Thoracic aorta (tissue), 2 donors: ENCODE measurements around the gene G6PC2. TPM values are rescaled to one million over a fixed set of nuclear protein-coding genes. Genes with fewer than 3 reads are reported as not detected.

ENCODE experiments used
- ATAC-seq: fragments of 150-250 bp; one replicate; pipeline ENCODE4 v1.8.0; 2017; ENCODE audit warnings: low read depth; ENCODE audit not compliant: insufficient number of reproducible peaks, low FRiP score
- DNase-seq: peaks from one replicate; pipeline ENCODE4 v3.0.0-alpha.2; 2020; ENCODE audit warnings: low spot score
- H3K27ac ChIP-seq, 2 donors: fragments of 200-600 bp; sonication (generic); 1 replicate in 1 of 2; 2 replicates in 1 of 2; pipeline ENCODE4 v1.5.1; 2016; ENCODE audit warnings: mild to moderate bottlenecking in 2 of 2, moderate library complexity in 2 of 2
- H3K27me3 ChIP-seq: fragments of 200-600 bp; sonication (generic); replicated peaks from 2 replicates; pipeline ENCODE4 v1.6.0; 2016; ENCODE audit warnings: mild to moderate bottlenecking; ENCODE audit not compliant: insufficient read depth
- H3K36me3 ChIP-seq: fragments of 200-600 bp; sonication (generic); one replicate; pipeline ENCODE4 v1.5.1; 2016
- H3K4me1 ChIP-seq, 2 donors: fragments of 200-600 bp; sonication (generic); 1 replicate in 1 of 2; 2 replicates in 1 of 2; pipeline versions ENCODE4 v1.5.1 to v1.6.0; 2016; ENCODE audit warnings: low read depth in 2 of 2, mild to moderate bottlenecking in 1 of 2; ENCODE audit not compliant: control insufficient read depth in 1 of 2
- H3K4me3 ChIP-seq: fragments of 200-600 bp; sonication (generic); 2 replicates; pipeline ENCODE4 v1.5.1; 2016; ENCODE audit warnings: mild to moderate bottlenecking
- H3K9me3 ChIP-seq: fragments of 200-600 bp; sonication (generic); 2 replicates; pipeline ENCODE4 v1.5.1; 2016
- total RNA-seq, 2 donors: library from RNA; depleted of rRNA; stranded (reverse); fragments of >200 nt; gene quantifications; one replicate each; pipeline versions ENCODE4 v1.1.0 to v1.2.3, GENCODE V29; 2016
- TF ChIP-seq, protein P1 (sequence below): fragments of 200-600 bp; sonication (generic); IDR thresholded peaks from one replicate; pipeline ENCODE4 v1.5.1; 2019; ENCODE audit warnings: antibody characterized with exemption

G6PC2 gene
- total RNA-seq, 2 donors from 2014 or later: not detected

DNA sequence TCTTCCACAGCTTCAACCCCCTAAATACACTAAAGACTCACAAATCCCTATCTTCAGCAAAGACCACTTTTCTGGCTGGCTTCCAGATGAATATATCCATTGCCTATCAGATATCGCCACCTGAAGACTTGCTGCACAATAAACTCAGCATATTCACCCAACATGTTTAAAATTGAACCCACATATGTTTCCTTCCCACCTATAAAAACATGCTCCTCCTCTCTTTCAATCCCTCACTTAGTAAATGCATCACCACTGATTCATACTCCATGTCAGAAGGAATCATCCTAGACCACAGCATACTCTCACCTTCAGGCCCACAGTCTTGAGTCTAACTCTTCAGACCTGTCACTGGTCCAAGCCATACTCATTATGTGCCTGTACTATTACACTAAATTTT, 16.1 kb upstream of the G6PC2 start:
- H3K4me3 ChIP-seq: no peak overlapping the region
- TF ChIP-seq, protein P1, sequence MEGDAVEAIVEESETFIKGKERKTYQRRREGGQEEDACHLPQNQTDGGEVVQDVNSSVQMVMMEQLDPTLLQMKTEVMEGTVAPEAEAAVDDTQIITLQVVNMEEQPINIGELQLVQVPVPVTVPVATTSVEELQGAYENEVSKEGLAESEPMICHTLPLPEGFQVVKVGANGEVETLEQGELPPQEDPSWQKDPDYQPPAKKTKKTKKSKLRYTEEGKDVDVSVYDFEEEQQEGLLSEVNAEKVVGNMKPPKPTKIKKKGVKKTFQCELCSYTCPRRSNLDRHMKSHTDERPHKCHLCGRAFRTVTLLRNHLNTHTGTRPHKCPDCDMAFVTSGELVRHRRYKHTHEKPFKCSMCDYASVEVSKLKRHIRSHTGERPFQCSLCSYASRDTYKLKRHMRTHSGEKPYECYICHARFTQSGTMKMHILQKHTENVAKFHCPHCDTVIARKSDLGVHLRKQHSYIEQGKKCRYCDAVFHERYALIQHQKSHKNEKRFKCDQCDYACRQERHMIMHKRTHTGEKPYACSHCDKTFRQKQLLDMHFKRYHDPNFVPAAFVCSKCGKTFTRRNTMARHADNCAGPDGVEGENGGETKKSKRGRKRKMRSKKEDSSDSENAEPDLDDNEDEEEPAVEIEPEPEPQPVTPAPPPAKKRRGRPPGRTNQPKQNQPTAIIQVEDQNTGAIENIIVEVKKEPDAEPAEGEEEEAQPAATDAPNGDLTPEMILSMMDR: no peak
- H3K9me3 ChIP-seq: no peaks in the 10 kb centered on the region
- H3K4me1 ChIP-seq: no peaks in the 10 kb centered on the region
- no peaks in the 10 kb centered on the region for H3K36me3 ChIP-seq
- no peak overlapping the region for H3K27ac ChIP-seq
- no peak for ATAC-seq
- H3K27me3 ChIP-seq: no peaks in the 10 kb centered on the region
- DNase-seq: no peak

DNA sequence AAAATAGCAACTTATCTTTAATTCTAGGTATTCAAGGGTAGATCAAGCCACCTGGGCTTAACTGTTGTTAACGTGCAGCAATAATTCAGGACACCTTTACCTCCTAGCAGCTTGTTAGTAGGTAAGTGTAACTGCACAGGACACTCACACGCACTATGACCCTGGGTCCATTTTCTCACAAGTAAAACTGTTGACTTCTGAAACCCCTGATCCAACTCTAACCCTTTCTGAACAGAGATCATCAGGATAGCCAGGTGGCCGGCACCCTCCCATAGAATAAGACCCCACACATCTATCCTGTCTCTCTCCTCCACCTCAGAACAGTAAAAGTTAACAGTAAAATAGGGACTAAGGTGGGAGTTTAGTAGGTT, 11.5 kb upstream of the G6PC2 start:
- Histone ChIP-seq H3K36me3 (no peaks in the 10 kb centered on the region), H3K4me3 (peak overlapping the region; percentile 76), H3K4me1 (no peaks in the 10 kb centered on the region), H3K9me3 (no peaks in the 10 kb centered on the region), H3K27me3 (no peaks in the 10 kb centered on the region), H3K27ac (no peak overlapping the region)
- no peak for ATAC-seq
- no peak for DNase-seq
- TF ChIP-seq, protein P1: no peak

DNA sequence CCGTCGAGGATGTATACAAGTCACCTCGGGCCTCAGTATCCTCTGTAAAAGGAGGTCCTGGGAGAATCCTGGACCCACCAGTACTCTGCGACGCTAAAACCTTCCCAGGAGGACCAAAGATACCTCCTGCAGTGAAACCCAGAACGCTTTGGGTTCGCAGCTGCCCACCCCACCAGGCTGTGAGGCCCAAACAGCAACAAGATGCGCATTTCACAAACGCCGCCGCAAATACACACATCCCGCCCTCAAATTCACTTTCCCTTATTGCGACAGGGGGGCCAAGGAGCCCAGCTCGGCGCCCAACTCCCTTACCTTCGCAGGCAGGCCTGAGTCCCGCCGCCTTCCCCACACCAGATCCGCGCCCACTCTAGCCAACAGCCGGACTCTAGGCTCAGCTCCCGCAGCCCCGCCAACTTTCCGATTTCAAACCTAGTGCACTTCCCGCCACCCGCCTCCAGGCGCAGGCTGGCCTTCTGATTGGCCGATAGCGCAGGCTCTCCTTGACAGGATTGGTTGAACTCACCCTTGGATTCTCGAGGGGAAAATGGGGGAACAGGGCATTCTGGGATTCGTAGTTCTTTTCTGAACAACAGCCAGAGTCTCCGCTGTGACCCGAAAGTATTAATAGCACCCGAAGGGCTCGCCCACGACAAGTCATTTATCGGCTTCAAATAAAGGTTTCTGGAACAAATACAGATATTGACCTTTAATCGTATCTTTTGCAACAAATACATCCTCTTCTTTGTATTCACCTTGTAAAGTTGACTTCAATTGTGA, 10.9 kb upstream of the G6PC2 start, which contains the start of gene SPC25:
Gene SPC25, minus strand, starts transcription at position 425 of the 777 bp plus-strand sequence. CDS start 911 bp downstream, outside the sequence.
- Histone ChIP-seq H3K27me3 (no peaks in the 10 kb centered on the region), H3K4me3 (peak within 1 kb of the TSS; percentile 76), H3K9me3 (no peaks in the 10 kb centered on the region), H3K27ac (no peak within 1 kb of the TSS), H3K36me3 (no peaks in the 10 kb centered on the region), H3K4me1 (no peaks in the 10 kb centered on the region)
- peak; percentile 34 for DNase-seq
- TF ChIP-seq, protein P1: peak; percentile 9
- peak; percentile 91 for ATAC-seq

GRCh38 chr2:168892327-168892726, 8.8 kb upstream of the G6PC2 start:
- Histone ChIP-seq H3K4me1 (no peaks in the 10 kb centered on the region), H3K27me3 (no peaks in the 10 kb centered on the region), H3K9me3 (no peaks in the 10 kb centered on the region), H3K27ac (no peak overlapping the region), H3K36me3 (no peaks in the 10 kb centered on the region), H3K4me3 (no peak overlapping the region)
- no peak for DNase-seq
- no peak for ATAC-seq
- TF ChIP-seq, protein P1: no peak

GRCh38 chr2:168894101-168894500, 7.0 kb upstream of the G6PC2 start:
- Histone ChIP-seq H3K27ac (no peak overlapping the region), H3K4me1 (no peaks in the 10 kb centered on the region), H3K27me3 (no peaks in the 10 kb centered on the region), H3K36me3 (no peaks in the 10 kb centered on the region), H3K4me3 (no peak overlapping the region), H3K9me3 (no peaks in the 10 kb centered on the region)
- no peak for DNase-seq
- ATAC-seq: no peak
- TF ChIP-seq, protein P1: no peak
